ENCODE data around the gene B3GNT7. TPM values are rescaled to one million over a fixed set of nuclear protein-coding genes. Genes with fewer than 3 reads are reported as not detected.
"Not testable (repeated sequence)": the region's sequence is repeated elsewhere in the genome, so short reads cannot be mapped to it uniquely, and the experiment has no call there.

B3GNT7 gene
- total RNA-seq, result 0.52 TPM

GRCh38 chr2:231395188-231396057 is at the start of gene B3GNT7:
Gene B3GNT7, plus strand, starts transcription at chr2:231395710. Its CDS starts 94 bp downstream, at chr2:231395804.
- Histone ChIP-seq H3K4me1 (ENCODE audit: control insufficient read depth in 3 of 3, insufficient read depth in 3 of 3, low read length in 3 of 3) (peaks cover 5 to 29% (median 28%) of the 10 kb centered on the region in 3 donors), H3K27ac (ENCODE audit: low read depth, low read length) (no peak within 1 kb of the TSS), H3K4me3 (ENCODE audit: low read length in 3 of 3) (no peak within 1 kb of the TSS)

GRCh38 chr2:231347081-231347480 is 48.4 kb upstream of the B3GNT7 start:
- Histone ChIP-seq H3K4me3 (ENCODE audit: low read length in 3 of 3) (no peak overlapping the region), H3K27me3 (ENCODE audit: control insufficient read depth in 3 of 3, insufficient read depth in 3 of 3, low read length in 3 of 3) (no peaks in the 10 kb centered on the region), H3K27ac (ENCODE audit: low read depth, low read length) (no peak overlapping the region), H3K36me3 (ENCODE audit: control insufficient read depth in 3 of 3, insufficient read depth in 3 of 3, low read length in 3 of 3) (no peaks in the 10 kb centered on the region), H3K4me1 (ENCODE audit: control insufficient read depth in 3 of 3, insufficient read depth in 3 of 3, low read length in 3 of 3) (no peaks in the 10 kb centered on the region), H3K9ac (ENCODE audit: low read depth in 1 of 3, low read length in 3 of 3) (no peak overlapping the region), H3K9me3 (ENCODE audit: control insufficient read depth in 3 of 3, low read length in 3 of 3) (no peaks in the 10 kb centered on the region)

More at GRCh38 chr2:231395188-231396057, at the start of gene B3GNT7:
- Histone ChIP-seq H3K9ac (ENCODE audit: low read depth in 1 of 3, low read length in 3 of 3) (no peak within 1 kb of the TSS), H3K27me3 (ENCODE audit: control insufficient read depth in 3 of 3, insufficient read depth in 3 of 3, low read length in 3 of 3) (peaks cover 16 to 22% (median 20%) of the 10 kb centered on the region in 3 donors), H3K36me3 (ENCODE audit: control insufficient read depth in 3 of 3, insufficient read depth in 3 of 3, low read length in 3 of 3) (no peaks in the 10 kb centered on the region), H3K9me3 (ENCODE audit: control insufficient read depth in 3 of 3, low read length in 3 of 3) (no peaks in the 10 kb centered on the region)

DNA sequence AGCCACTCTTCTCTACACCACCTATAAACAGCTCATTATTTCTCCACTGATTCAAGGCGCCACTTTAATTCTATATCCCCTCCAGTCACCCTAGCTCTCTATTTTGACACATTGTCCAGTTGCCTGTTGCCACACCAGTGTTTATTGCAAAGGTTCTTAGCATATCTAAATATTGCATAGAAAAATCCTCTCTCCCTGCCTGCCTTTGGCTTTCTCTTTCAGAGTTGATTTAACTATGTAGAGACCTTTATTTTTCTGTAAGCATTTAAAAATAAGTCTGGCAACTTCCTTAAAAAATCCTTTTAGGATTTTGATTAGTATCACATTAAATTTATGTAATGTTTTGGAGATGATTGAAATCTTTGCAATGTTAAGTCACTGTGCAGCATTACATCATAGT is 47.9 kb upstream of the B3GNT7 start:
- Histone ChIP-seq H3K27me3 (ENCODE audit: control insufficient read depth in 3 of 3, insufficient read depth in 3 of 3, low read length in 3 of 3) (no peaks in the 10 kb centered on the region), H3K4me1 (ENCODE audit: control insufficient read depth in 3 of 3, insufficient read depth in 3 of 3, low read length in 3 of 3) (no peaks in the 10 kb centered on the region), H3K9ac (ENCODE audit: low read depth in 1 of 3, low read length in 3 of 3) (no peak overlapping the region), H3K4me3 (ENCODE audit: low read length in 3 of 3) (no peak overlapping the region), H3K9me3 (ENCODE audit: control insufficient read depth in 3 of 3, low read length in 3 of 3) (no peaks in the 10 kb centered on the region), H3K27ac (ENCODE audit: low read depth, low read length) (no peak overlapping the region), H3K36me3 (ENCODE audit: control insufficient read depth in 3 of 3, insufficient read depth in 3 of 3, low read length in 3 of 3) (no peaks in the 10 kb centered on the region)

DNA sequence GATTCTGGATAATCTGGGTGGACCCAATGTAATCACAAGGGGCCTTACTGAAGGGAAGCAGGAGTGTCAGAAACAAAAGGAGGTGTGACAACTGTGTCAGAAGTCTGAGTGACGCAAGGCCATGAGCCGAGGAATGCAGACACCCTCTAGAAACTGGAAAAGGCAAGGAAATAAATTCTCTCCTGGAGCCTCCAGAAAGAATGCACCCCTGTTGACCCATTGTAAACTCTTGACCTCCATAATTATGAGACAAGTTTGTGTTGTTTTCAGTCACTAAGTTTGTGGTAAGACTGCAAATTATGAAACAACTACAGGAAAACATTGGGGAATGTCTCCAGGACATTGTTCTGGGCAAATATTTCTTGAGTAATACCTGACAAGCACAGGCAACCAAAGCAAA is 47.3 kb upstream of the B3GNT7 start:
- H3K36me3 ChIP-seq (ENCODE audit: control insufficient read depth in 3 of 3, insufficient read depth in 3 of 3, low read length in 3 of 3), result no peaks in the 10 kb centered on the region
- no peaks in the 10 kb centered on the region for H3K4me1 ChIP-seq (ENCODE audit: control insufficient read depth in 3 of 3, insufficient read depth in 3 of 3, low read length in 3 of 3)
- no peak overlapping the region for H3K27ac ChIP-seq (ENCODE audit: low read depth, low read length)

GRCh38 chr2:231348704-231349373 is 46.7 kb upstream of the B3GNT7 start:
- no peak overlapping the region for H3K27ac ChIP-seq (ENCODE audit: low read depth, low read length)
- no peaks in the 10 kb centered on the region for H3K36me3 ChIP-seq (ENCODE audit: control insufficient read depth in 3 of 3, insufficient read depth in 3 of 3, low read length in 3 of 3)

More for the DNA sequence above, 47.3 kb upstream of the B3GNT7 start:
- Histone ChIP-seq H3K27me3 (ENCODE audit: control insufficient read depth in 3 of 3, insufficient read depth in 3 of 3, low read length in 3 of 3) (no peaks in the 10 kb centered on the region), H3K9ac (ENCODE audit: low read depth in 1 of 3, low read length in 3 of 3) (no peak overlapping the region), H3K9me3 (ENCODE audit: control insufficient read depth in 3 of 3, low read length in 3 of 3) (no peaks in the 10 kb centered on the region), H3K4me3 (ENCODE audit: low read length in 3 of 3) (no peak overlapping the region)

DNA sequence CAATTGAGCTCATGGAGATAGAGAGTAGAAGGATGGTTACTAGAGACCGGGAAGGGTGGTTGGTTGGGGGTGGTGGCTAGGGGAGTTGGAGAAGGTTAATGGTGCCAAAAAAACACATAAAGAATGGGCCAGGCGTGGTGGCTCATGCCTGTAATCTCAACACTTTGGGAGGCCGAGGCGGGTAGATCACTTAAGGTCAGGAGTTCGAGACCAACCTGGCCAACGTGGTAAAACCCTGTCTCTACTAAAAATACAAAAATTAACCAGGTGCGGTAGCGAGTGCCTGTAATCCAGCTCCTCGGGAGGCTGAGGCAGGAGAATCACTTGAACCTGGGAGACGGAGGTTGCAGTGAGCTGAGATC is 46.2 kb upstream of the B3GNT7 start:
- not testable (repeated sequence) for H3K27me3 ChIP-seq (ENCODE audit: control insufficient read depth in 3 of 3, insufficient read depth in 3 of 3, low read length in 3 of 3); H3K9me3 ChIP-seq (ENCODE audit: control insufficient read depth in 3 of 3, low read length in 3 of 3); H3K9ac ChIP-seq (ENCODE audit: low read depth in 1 of 3, low read length in 3 of 3); H3K4me3 ChIP-seq (ENCODE audit: low read length in 3 of 3); H3K4me1 ChIP-seq (ENCODE audit: control insufficient read depth in 3 of 3, insufficient read depth in 3 of 3, low read length in 3 of 3); H3K27ac ChIP-seq (ENCODE audit: low read depth, low read length); H3K36me3 ChIP-seq (ENCODE audit: control insufficient read depth in 3 of 3, insufficient read depth in 3 of 3, low read length in 3 of 3)

More at GRCh38 chr2:231348704-231349373, 46.7 kb upstream of the B3GNT7 start:
- no peaks in the 10 kb centered on the region for H3K27me3 ChIP-seq (ENCODE audit: control insufficient read depth in 3 of 3, insufficient read depth in 3 of 3, low read length in 3 of 3)
- H3K9me3 ChIP-seq (ENCODE audit: control insufficient read depth in 3 of 3, low read length in 3 of 3), result no peaks in the 10 kb centered on the region
- H3K4me3 ChIP-seq (ENCODE audit: low read length in 3 of 3), result no peak overlapping the region
- no peak overlapping the region for H3K9ac ChIP-seq (ENCODE audit: low read depth in 1 of 3, low read length in 3 of 3)
- no peaks in the 10 kb centered on the region for H3K4me1 ChIP-seq (ENCODE audit: control insufficient read depth in 3 of 3, insufficient read depth in 3 of 3, low read length in 3 of 3)

GRCh38 chr2:231351648-231352047 is 43.9 kb upstream of the B3GNT7 start:
- H3K4me3 ChIP-seq (ENCODE audit: low read length in 3 of 3), result no peak overlapping the region
- H3K27ac ChIP-seq (ENCODE audit: low read depth, low read length), result no peak overlapping the region
- no peaks in the 10 kb centered on the region for H3K27me3 ChIP-seq (ENCODE audit: control insufficient read depth in 3 of 3, insufficient read depth in 3 of 3, low read length in 3 of 3)
- no peaks in the 10 kb centered on the region for H3K36me3 ChIP-seq (ENCODE audit: control insufficient read depth in 3 of 3, insufficient read depth in 3 of 3, low read length in 3 of 3)
- H3K9ac ChIP-seq (ENCODE audit: low read depth in 1 of 3, low read length in 3 of 3), result no peak overlapping the region
- H3K4me1 ChIP-seq (ENCODE audit: control insufficient read depth in 3 of 3, insufficient read depth in 3 of 3, low read length in 3 of 3), result no peaks in the 10 kb centered on the region
- H3K9me3 ChIP-seq (ENCODE audit: control insufficient read depth in 3 of 3, low read length in 3 of 3), result no peaks in the 10 kb centered on the region

- no peak overlapping the region for H3K27ac ChIP-seq (ENCODE audit: low read depth, low read length)
- H3K4me1 ChIP-seq (ENCODE audit: control insufficient read depth in 3 of 3, insufficient read depth in 3 of 3, low read length in 3 of 3), result no peaks in the 10 kb centered on the region
- H3K9ac ChIP-seq (ENCODE audit: low read depth in 1 of 3, low read length in 3 of 3), result no peak overlapping the region
- no peak overlapping the region for H3K4me3 ChIP-seq (ENCODE audit: low read length in 3 of 3)
- no peaks in the 10 kb centered on the region for H3K36me3 ChIP-seq (ENCODE audit: control insufficient read depth in 3 of 3, insufficient read depth in 3 of 3, low read length in 3 of 3)
- H3K27me3 ChIP-seq (ENCODE audit: control insufficient read depth in 3 of 3, insufficient read depth in 3 of 3, low read length in 3 of 3), result no peaks in the 10 kb centered on the region
- H3K9me3 ChIP-seq (ENCODE audit: control insufficient read depth in 3 of 3, low read length in 3 of 3), result no peaks in the 10 kb centered on the region
These were observed 42.0 kb upstream of the B3GNT7 start for GRCh38 chr2:231353469-231353868.

- Histone ChIP-seq H3K9me3 (ENCODE audit: control insufficient read depth in 3 of 3, low read length in 3 of 3) (no peaks in the 10 kb centered on the region), H3K9ac (ENCODE audit: low read depth in 1 of 3, low read length in 3 of 3) (no peak overlapping the region), H3K36me3 (ENCODE audit: control insufficient read depth in 3 of 3, insufficient read depth in 3 of 3, low read length in 3 of 3) (no peaks in the 10 kb centered on the region), H3K4me3 (ENCODE audit: low read length in 3 of 3) (no peak overlapping the region), H3K27ac (ENCODE audit: low read depth, low read length) (no peak overlapping the region), H3K4me1 (ENCODE audit: control insufficient read depth in 3 of 3, insufficient read depth in 3 of 3, low read length in 3 of 3) (no peaks in the 10 kb centered on the region), H3K27me3 (ENCODE audit: control insufficient read depth in 3 of 3, insufficient read depth in 3 of 3, low read length in 3 of 3) (no peaks in the 10 kb centered on the region)
These were observed 39.7 kb upstream of the B3GNT7 start for GRCh38 chr2:231355508-231356465.
